ENCODE data around the gene RAB28. TPM values are rescaled to one million over a fixed set of nuclear protein-coding genes. Genes with fewer than 3 reads are reported as not detected.

RAB28 gene
- total and polyA plus RNA-seq, 4 donors, result 23.7 to 34.7 (median 33.0) TPM

DNA sequence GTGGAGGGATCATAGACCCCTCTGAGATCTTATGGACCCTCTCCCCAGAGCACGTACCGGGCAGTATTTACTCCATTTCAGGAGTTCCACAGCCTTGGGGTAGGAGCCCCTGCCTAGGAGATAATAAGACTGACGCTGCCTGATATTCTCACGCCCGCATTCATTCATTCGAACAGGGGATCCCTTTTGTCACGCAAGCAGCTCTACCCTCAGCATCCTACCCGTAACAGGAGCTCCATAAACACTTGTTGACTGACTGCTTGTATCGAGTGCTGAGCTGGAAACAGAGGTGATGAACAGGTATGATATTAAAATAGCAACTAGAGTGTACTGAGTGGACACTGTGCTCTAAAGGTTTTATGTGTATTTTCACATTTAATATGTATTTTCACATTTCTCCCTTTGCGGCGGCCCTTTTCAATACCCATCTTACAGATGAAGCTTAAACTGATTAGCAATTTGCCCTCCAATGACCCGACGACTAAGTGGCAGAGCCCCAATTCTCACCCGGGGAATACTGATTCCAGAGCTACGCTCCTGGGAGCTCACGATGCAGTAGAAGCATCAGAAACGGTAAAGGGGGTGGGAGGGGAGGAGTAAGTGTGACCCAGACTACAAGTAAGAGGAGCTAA is 888 bp downstream of the RAB28 start:
- Histone ChIP-seq H3K27me3 (ENCODE audit: control insufficient read depth, insufficient read depth, low read length) (no peaks in the 10 kb centered on the region), H3K27ac (ENCODE audit: low read depth, low read length) (peak overlapping the region; percentile 98), H3K36me3 (ENCODE audit: control insufficient read depth, insufficient read depth, low read length) (no peaks in the 10 kb centered on the region), H3K9me3 (ENCODE audit: control insufficient read depth, insufficient read depth, low read length) (peaks cover 4% of the 10 kb centered on the region), H3K4me1 (ENCODE audit: control insufficient read depth, insufficient read depth, low read length) (peaks cover 3% of the 10 kb centered on the region), H3K4me3 (ENCODE audit: low read depth, low read length) (peak overlapping the region; percentile 84)
- WGBS (ENCODE audit: insufficient coverage), result 1% methylated on average over 11 of the region's 17 CpGs
- peak in 4 of 6 donors; percentile 11 to 64 (median 52) for DNase-seq (ENCODE audit: low read depth in 4 of 6, low spot score in 6 of 6)

GRCh38 chr4:13481569-13481968 is 2.6 kb downstream of the RAB28 start:
- Histone ChIP-seq H3K4me3 (ENCODE audit: low read depth, low read length) (no peak overlapping the region), H3K27ac (ENCODE audit: low read depth, low read length) (no peak overlapping the region)
- no CpG with 5 or more reads among the region's 1 CpG for WGBS (ENCODE audit: insufficient coverage)

GRCh38 chr4:13478707-13479106 is 5.4 kb downstream of the RAB28 start:
- Histone ChIP-seq H3K9me3 (ENCODE audit: control insufficient read depth, insufficient read depth, low read length) (no peaks in the 10 kb centered on the region), H3K36me3 (ENCODE audit: control insufficient read depth, insufficient read depth, low read length) (no peaks in the 10 kb centered on the region), H3K4me1 (ENCODE audit: control insufficient read depth, insufficient read depth, low read length) (no peaks in the 10 kb centered on the region), H3K4me3 (ENCODE audit: low read depth, low read length) (no peak overlapping the region), H3K27me3 (ENCODE audit: control insufficient read depth, insufficient read depth, low read length) (no peaks in the 10 kb centered on the region), H3K27ac (ENCODE audit: low read depth, low read length) (no peak overlapping the region)
- no CpG with 5 or more reads among the region's 1 CpG for WGBS (ENCODE audit: insufficient coverage)
- DNase-seq (ENCODE audit: low read depth in 4 of 6, low spot score in 6 of 6), result peak in 1 of 6 donors; percentile 38

More at GRCh38 chr4:13481569-13481968, 2.6 kb downstream of the RAB28 start:
- Histone ChIP-seq H3K36me3 (ENCODE audit: control insufficient read depth, insufficient read depth, low read length) (no peaks in the 10 kb centered on the region), H3K4me1 (ENCODE audit: control insufficient read depth, insufficient read depth, low read length) (peaks cover 3% of the 10 kb centered on the region), H3K9me3 (ENCODE audit: control insufficient read depth, insufficient read depth, low read length) (no peaks in the 10 kb centered on the region), H3K27me3 (ENCODE audit: control insufficient read depth, insufficient read depth, low read length) (no peaks in the 10 kb centered on the region)
- DNase-seq (ENCODE audit: low read depth in 4 of 6, low spot score in 6 of 6), result peak in 1 of 6 donors; percentile 44

GRCh38 chr4:13478131-13478530 is 6.0 kb downstream of the RAB28 start:
- H3K36me3 ChIP-seq (ENCODE audit: control insufficient read depth, insufficient read depth, low read length), result no peaks in the 10 kb centered on the region
- no peak for DNase-seq (ENCODE audit: low read depth in 4 of 6, low spot score in 6 of 6)
- no CpG with 5 or more reads among the region's 2 CpGs for WGBS (ENCODE audit: insufficient coverage)
- H3K27me3 ChIP-seq (ENCODE audit: control insufficient read depth, insufficient read depth, low read length), result no peaks in the 10 kb centered on the region
- H3K27ac ChIP-seq (ENCODE audit: low read depth, low read length), result no peak overlapping the region
- no peaks in the 10 kb centered on the region for H3K4me1 ChIP-seq (ENCODE audit: control insufficient read depth, insufficient read depth, low read length)
- H3K4me3 ChIP-seq (ENCODE audit: low read depth, low read length), result no peak overlapping the region
- H3K9me3 ChIP-seq (ENCODE audit: control insufficient read depth, insufficient read depth, low read length), result no peaks in the 10 kb centered on the region

DNA sequence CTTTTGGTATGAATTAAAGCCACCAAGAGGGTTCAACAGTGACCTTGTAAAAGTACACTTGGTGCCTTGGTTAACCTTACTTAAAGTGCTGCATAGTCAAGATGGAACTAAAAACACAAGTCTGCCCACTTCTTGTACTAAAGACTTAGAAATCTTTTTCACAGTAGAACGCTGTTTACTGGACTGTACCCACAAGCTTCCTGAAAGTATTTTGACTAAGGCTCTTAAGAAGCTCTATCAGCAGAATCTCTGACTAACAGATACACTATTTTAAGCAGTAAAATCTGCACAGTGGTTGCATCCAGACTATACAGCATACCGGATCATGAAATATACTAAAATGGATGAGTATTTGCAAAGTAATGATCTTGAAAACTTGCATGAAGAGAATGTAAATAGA is 7.2 kb downstream of the RAB28 start:
- DNase-seq (ENCODE audit: low read depth in 4 of 6, low spot score in 6 of 6), result no peak
- 90% methylated on average over 1 of the region's 2 CpGs for WGBS (ENCODE audit: insufficient coverage)
- no peak overlapping the region for H3K27ac ChIP-seq (ENCODE audit: low read depth, low read length)

GRCh38 chr4:13476152-13476551 is 8.0 kb downstream of the RAB28 start:
- DNase-seq (ENCODE audit: low read depth in 4 of 6, low spot score in 6 of 6), result no peak
- no peaks in the 10 kb centered on the region for H3K27me3 ChIP-seq (ENCODE audit: control insufficient read depth, insufficient read depth, low read length)
- no peak overlapping the region for H3K4me3 ChIP-seq (ENCODE audit: low read depth, low read length)
- H3K36me3 ChIP-seq (ENCODE audit: control insufficient read depth, insufficient read depth, low read length), result no peaks in the 10 kb centered on the region
- no peaks in the 10 kb centered on the region for H3K4me1 ChIP-seq (ENCODE audit: control insufficient read depth, insufficient read depth, low read length)
- no peak overlapping the region for H3K27ac ChIP-seq (ENCODE audit: low read depth, low read length)
- no peaks in the 10 kb centered on the region for H3K9me3 ChIP-seq (ENCODE audit: control insufficient read depth, insufficient read depth, low read length)

More for the DNA sequence above, 7.2 kb downstream of the RAB28 start:
- Histone ChIP-seq H3K27me3 (ENCODE audit: control insufficient read depth, insufficient read depth, low read length) (no peaks in the 10 kb centered on the region), H3K36me3 (ENCODE audit: control insufficient read depth, insufficient read depth, low read length) (no peaks in the 10 kb centered on the region), H3K4me3 (ENCODE audit: low read depth, low read length) (no peak overlapping the region), H3K9me3 (ENCODE audit: control insufficient read depth, insufficient read depth, low read length) (no peaks in the 10 kb centered on the region), H3K4me1 (ENCODE audit: control insufficient read depth, insufficient read depth, low read length) (no peaks in the 10 kb centered on the region)

GRCh38 chr4:13471400-13471799 is 12.7 kb downstream of the RAB28 start:
- no peak overlapping the region for H3K4me3 ChIP-seq (ENCODE audit: low read depth, low read length)
- H3K27me3 ChIP-seq (ENCODE audit: control insufficient read depth, insufficient read depth, low read length), result no peaks in the 10 kb centered on the region
- no peaks in the 10 kb centered on the region for H3K36me3 ChIP-seq (ENCODE audit: control insufficient read depth, insufficient read depth, low read length)
- WGBS (ENCODE audit: insufficient coverage), result 100% methylated on average over 3 of the region's 3 CpGs
- H3K27ac ChIP-seq (ENCODE audit: low read depth, low read length), result no peak overlapping the region
- no peaks in the 10 kb centered on the region for H3K4me1 ChIP-seq (ENCODE audit: control insufficient read depth, insufficient read depth, low read length)
- no peaks in the 10 kb centered on the region for H3K9me3 ChIP-seq (ENCODE audit: control insufficient read depth, insufficient read depth, low read length)
- no peak for DNase-seq (ENCODE audit: low read depth in 4 of 6, low spot score in 6 of 6)

GRCh38 chr4:13470379-13470778 is 13.8 kb downstream of the RAB28 start:
- H3K27ac ChIP-seq (ENCODE audit: low read depth, low read length), result no peak overlapping the region
- H3K9me3 ChIP-seq (ENCODE audit: control insufficient read depth, insufficient read depth, low read length), result no peaks in the 10 kb centered on the region
- H3K4me3 ChIP-seq (ENCODE audit: low read depth, low read length), result no peak overlapping the region
- no peak for DNase-seq (ENCODE audit: low read depth in 4 of 6, low spot score in 6 of 6)
- H3K36me3 ChIP-seq (ENCODE audit: control insufficient read depth, insufficient read depth, low read length), result no peaks in the 10 kb centered on the region
- no peaks in the 10 kb centered on the region for H3K4me1 ChIP-seq (ENCODE audit: control insufficient read depth, insufficient read depth, low read length)
- no peaks in the 10 kb centered on the region for H3K27me3 ChIP-seq (ENCODE audit: control insufficient read depth, insufficient read depth, low read length)

DNA sequence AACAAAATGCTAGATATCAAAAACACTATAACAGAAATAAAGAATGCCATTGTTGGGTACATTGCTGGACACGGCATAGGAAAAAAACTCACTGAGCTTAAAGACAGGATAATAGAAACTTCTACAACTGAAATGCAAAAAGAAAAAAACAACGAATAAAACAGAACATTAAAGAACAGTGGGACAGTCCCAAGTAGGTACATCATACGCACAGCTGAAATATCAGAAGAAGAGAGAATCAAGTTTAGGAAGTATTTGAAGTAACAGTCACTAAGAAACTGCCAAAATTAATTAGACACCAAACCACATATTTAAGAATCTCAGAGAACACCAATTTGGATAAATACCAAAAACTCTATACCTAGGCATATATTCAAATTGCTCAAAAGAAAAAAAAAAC is 19.2 kb downstream of the RAB28 start:
- Histone ChIP-seq H3K4me3 (ENCODE audit: low read depth, low read length) (no peak overlapping the region), H3K9me3 (ENCODE audit: control insufficient read depth, insufficient read depth, low read length) (no peaks in the 10 kb centered on the region), H3K4me1 (ENCODE audit: control insufficient read depth, insufficient read depth, low read length) (no peaks in the 10 kb centered on the region), H3K36me3 (ENCODE audit: control insufficient read depth, insufficient read depth, low read length) (no peaks in the 10 kb centered on the region), H3K27ac (ENCODE audit: low read depth, low read length) (no peak overlapping the region), H3K27me3 (ENCODE audit: control insufficient read depth, insufficient read depth, low read length) (no peaks in the 10 kb centered on the region)
- no CpG with 5 or more reads among the region's 3 CpGs for WGBS (ENCODE audit: insufficient coverage)
- no peak for DNase-seq (ENCODE audit: low read depth in 4 of 6, low spot score in 6 of 6)

- Histone ChIP-seq H3K27me3 (ENCODE audit: control insufficient read depth, insufficient read depth, low read length) (no peaks in the 10 kb centered on the region), H3K27ac (ENCODE audit: low read depth, low read length) (no peak overlapping the region), H3K9me3 (ENCODE audit: control insufficient read depth, insufficient read depth, low read length) (no peaks in the 10 kb centered on the region), H3K4me1 (ENCODE audit: control insufficient read depth, insufficient read depth, low read length) (no peaks in the 10 kb centered on the region), H3K36me3 (ENCODE audit: control insufficient read depth, insufficient read depth, low read length) (no peaks in the 10 kb centered on the region), H3K4me3 (ENCODE audit: low read depth, low read length) (no peak overlapping the region)
- DNase-seq (ENCODE audit: low read depth in 4 of 6, low spot score in 6 of 6), result no peak
Observed at GRCh38 chr4:13464543-13464942, 19.6 kb downstream of the RAB28 start.
